Heart left ventricle (tissue), 13 donors: Measurements from ENCODE around the gene CATSPERZ.

Source experiments
- CTCF ChIP-seq, 12 donors: fragments of 200-600 bp; sonication (generic) in 4 of 12; IDR thresholded peaks; one replicate each; pipeline versions ENCODE4 v1.5.0 to v1.8.0; 2018 to 2022; ENCODE audit warnings: antibody characterized with exemption in 12 of 12, mild to moderate bottlenecking in 5 of 12
- POLR2A ChIP-seq, 2 donors: fragments of 450-650 bp; IDR thresholded peaks; one replicate each; pipeline ENCODE4 v1.6.1; 2017; ENCODE audit warnings: antibody characterized with exemption in 2 of 2, mild to moderate bottlenecking in 2 of 2, moderate library complexity in 2 of 2
- donor health status: ischemic (EF 13 %, LVEDD 7.1; RV severe dilation, severe dysfunction).
- donor health status: DM: no; HTN: yes; CAD: no.
- donor health status: DM: no; HTN: no; CAD: no.
- donor health status: ischemic (EF 25% LVEDD 6.9; RV normal size, moderate dysfunction).
- donor health status: ischemic (EF 25% LVEDD 5.7; RV mildly dilated, moderate dysfunction).
- donor health status: ischemic (EF 35%, LVEDD 5.7; RV mildly dilated, moderate dysfunction).
- donor health status: nonischemic (EF 11% LVEDD 7.7; RV severe dilation, severe dysfunction).
- donor health status: DM: yes; HTN: yes; CAD: no.
- donor health status: PGD.
- donor health status: ischemic (EF 29% LVEDD 5.4; RV normal size, mild dysfunction).
- donor health status: nonischemic (EF 23%, LVEDD 6.1; RV moderate dilation, normal function).

- TF ChIP-seq CTCF (IDR thresholded peaks at IDR 0.05) = no peak
- no peak for TF ChIP-seq POLR2A (IDR thresholded peaks at IDR 0.05)
Measured at GRCh38 chr11:64291752-64292459, 8.3 kb upstream of the CATSPERZ start.
